T-helper 2 cell treated with Interferon-gamma antibody and Interleukin-4, amounts not matched to agents 5 μg/mL and 100 μg/mL, for 36 hours (primary cell): ENCODE data around the gene APOL6.
"Not testable (repeated sequence)": the region's sequence is repeated elsewhere in the genome, so short reads cannot be mapped to it uniquely, and the experiment has no call there.

Experiments used
- DNase-seq: peaks from one replicate; pipeline ENCODE4 v3.0.0; 2021; ENCODE audit warnings: low spot score
- H3K27ac Mint-ChIP-seq: one replicate; pipeline ENCODE4 v1.8.0; 2021; ENCODE audit warnings: mild to moderate bottlenecking, mixed read lengths
- H3K27me3 Mint-ChIP-seq: one replicate; pipeline ENCODE4 v1.8.0; 2021; ENCODE audit warnings: low read depth, mixed read lengths
- H3K36me3 Mint-ChIP-seq: one replicate; pipeline ENCODE4 v1.8.0; 2021; ENCODE audit warnings: low read depth, mixed read lengths
- H3K4me1 Mint-ChIP-seq: one replicate; pipeline ENCODE4 v1.8.0; 2021; ENCODE audit warnings: low read depth, mixed read lengths
- H3K4me3 Mint-ChIP-seq: one replicate; pipeline ENCODE4 v1.8.0; 2022; ENCODE audit warnings: mild to moderate bottlenecking, moderate library complexity, mixed read lengths
- H3K9me3 Mint-ChIP-seq: one replicate; pipeline ENCODE4 v1.8.0; 2021; ENCODE audit warnings: mixed read lengths

Gene APOL6

DNA sequence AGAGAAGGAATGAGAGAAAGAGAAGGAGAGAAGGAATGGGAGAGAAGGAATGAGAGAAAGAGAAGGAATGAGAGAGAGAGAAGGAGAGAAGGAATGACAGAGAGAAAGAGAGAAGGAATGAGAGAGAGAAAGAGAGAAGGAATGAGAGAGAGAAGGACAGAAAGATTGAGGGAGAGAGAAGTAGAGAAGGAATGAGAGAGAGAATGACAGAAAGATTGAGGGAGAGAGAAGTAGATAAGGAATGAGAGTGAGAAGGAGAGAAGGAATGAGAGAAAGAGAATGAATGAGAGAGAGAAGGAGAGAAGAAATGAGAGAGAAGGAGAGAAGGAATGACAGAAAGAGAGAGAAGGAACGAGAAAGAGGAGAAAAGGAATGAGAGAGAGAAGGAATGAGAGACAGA is 35.3 kb downstream of the APOL6 start:
- Mint-ChIP-seq H3K27me3 (no peaks in the 10 kb centered on the region), H3K4me1 (peaks cover 2% of the 10 kb centered on the region), H3K4me3 (no peak overlapping the region), H3K27ac (no peak overlapping the region), H3K9me3 (peaks cover 18% of the 10 kb centered on the region), H3K36me3 (no peaks in the 10 kb centered on the region)
- DNase-seq = no peak

DNA sequence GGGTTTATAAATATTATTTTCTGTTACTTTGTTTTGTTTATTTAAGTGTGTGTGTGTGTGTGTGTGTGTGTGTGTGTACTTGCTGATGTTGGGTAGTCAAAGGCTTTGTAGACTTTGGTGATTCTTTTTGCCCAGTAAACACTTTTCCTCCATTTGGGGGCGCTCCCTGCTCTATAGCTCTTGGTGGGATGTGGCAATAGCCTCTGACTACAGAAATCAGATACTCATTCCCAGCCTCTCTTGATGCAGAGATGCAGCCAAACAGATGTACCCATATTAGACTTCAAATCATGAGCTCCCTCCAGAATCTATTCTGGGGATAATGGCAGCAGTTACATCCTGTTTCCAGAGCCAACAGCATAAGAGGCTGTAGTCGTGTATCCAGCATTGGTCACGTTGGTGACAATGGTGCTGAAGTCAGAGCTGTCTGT is 36.0 kb downstream of the APOL6 start:
- Mint-ChIP-seq H3K9me3 (peaks cover 14% of the 10 kb centered on the region), H3K4me1 (peaks cover 2% of the 10 kb centered on the region), H3K36me3 (no peaks in the 10 kb centered on the region), H3K4me3 (no peak overlapping the region), H3K27ac (no peak overlapping the region), H3K27me3 (no peaks in the 10 kb centered on the region)
- no peak for DNase-seq

DNA sequence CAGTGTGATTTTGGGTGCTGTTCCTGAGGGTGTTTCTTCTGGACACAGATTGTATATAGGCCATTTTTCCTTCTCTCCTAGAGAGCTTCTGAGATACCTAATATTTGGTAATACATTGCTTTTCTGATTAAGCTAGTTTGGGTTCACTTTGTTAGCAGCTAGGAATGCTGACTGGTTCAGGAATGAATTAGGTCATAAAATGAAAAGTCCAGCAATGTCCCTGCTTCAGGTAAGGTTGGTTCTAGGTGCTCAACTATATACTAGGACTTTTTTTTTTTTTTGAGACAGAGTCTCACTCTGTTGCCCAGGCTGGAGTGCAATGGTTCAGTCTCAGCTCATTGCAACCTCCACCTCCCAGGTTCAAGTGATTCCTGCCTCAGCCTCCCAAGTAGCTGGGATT is 36.5 kb downstream of the APOL6 start:
- Mint-ChIP-seq H3K27ac (no peak overlapping the region), H3K4me1 (no peaks in the 10 kb centered on the region), H3K9me3 (peaks cover 13% of the 10 kb centered on the region), H3K27me3 (no peaks in the 10 kb centered on the region), H3K4me3 (no peak overlapping the region), H3K36me3 (no peaks in the 10 kb centered on the region)
- DNase-seq = no peak

DNA sequence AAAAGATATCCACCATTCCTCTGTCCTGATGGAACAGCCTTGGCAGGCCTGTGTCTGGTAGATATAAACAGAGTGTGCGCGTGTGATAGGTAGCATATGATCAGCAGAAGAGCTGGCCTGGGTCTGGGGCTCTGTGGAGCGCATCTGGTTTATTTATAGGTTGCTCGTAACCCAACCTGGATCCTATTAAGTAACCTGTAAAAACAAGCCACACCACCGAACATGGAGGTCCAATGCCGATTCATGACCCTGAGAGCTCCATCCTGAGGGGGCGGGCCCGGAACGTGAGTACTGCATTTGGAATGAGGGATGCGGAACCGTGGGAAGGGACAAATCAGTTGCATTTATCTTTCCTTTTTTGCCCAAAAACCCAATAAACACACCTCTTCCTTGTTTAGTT is 37.5 kb downstream of the APOL6 start:
- no peak for DNase-seq
- Mint-ChIP-seq H3K4me1 (no peaks in the 10 kb centered on the region), H3K27me3 (no peaks in the 10 kb centered on the region), H3K27ac (no peak overlapping the region), H3K4me3 (no peak overlapping the region), H3K9me3 (peaks cover 12% of the 10 kb centered on the region), H3K36me3 (no peaks in the 10 kb centered on the region)

DNA sequence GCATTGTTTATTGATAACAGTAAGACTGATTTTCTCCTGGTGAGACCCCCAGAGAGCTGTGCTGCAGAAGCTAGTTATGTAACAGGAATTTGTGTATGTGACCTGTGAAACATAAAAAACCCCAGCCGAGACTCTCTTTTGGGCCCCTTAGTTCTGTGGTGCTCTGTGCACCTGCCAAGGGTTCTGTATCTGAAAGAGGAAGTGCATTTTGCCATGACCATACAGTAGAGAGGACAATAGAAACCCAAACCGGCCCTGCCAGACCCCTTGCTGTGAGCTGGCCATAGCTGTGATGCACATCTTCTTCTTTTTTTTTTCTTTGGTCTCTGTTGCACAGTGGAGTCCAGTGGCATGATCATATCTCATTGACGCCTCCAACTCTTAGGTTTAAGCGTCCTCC is 38.1 kb downstream of the APOL6 start:
- Mint-ChIP-seq H3K9me3 (peaks cover 8% of the 10 kb centered on the region), H3K4me3 (no peak overlapping the region), H3K36me3 (no peaks in the 10 kb centered on the region), H3K27me3 (no peaks in the 10 kb centered on the region), H3K4me1 (no peaks in the 10 kb centered on the region), H3K27ac (no peak overlapping the region)
- no peak for DNase-seq

GRCh38 chr22:35687461-35687860 is 39.2 kb downstream of the APOL6 start:
- H3K36me3 Mint-ChIP-seq = no peaks in the 10 kb centered on the region
- H3K27ac Mint-ChIP-seq = no peak overlapping the region
- no peaks in the 10 kb centered on the region for H3K27me3 Mint-ChIP-seq
- H3K9me3 Mint-ChIP-seq = no peaks in the 10 kb centered on the region
- H3K4me1 Mint-ChIP-seq = no peaks in the 10 kb centered on the region
- H3K4me3 Mint-ChIP-seq = no peak overlapping the region
- no peak for DNase-seq

GRCh38 chr22:35688913-35689675 is 40.8 kb downstream of the APOL6 start:
- H3K27me3 Mint-ChIP-seq = no peaks in the 10 kb centered on the region
- H3K9me3 Mint-ChIP-seq = no peaks in the 10 kb centered on the region
- H3K36me3 Mint-ChIP-seq = no peaks in the 10 kb centered on the region
- no peaks in the 10 kb centered on the region for H3K4me1 Mint-ChIP-seq
- DNase-seq = no peak
- no peak overlapping the region for H3K27ac Mint-ChIP-seq
- no peak overlapping the region for H3K4me3 Mint-ChIP-seq

- H3K36me3 Mint-ChIP-seq = no peaks in the 10 kb centered on the region
- no peaks in the 10 kb centered on the region for H3K9me3 Mint-ChIP-seq
- no peak overlapping the region for H3K27ac Mint-ChIP-seq
- no peaks in the 10 kb centered on the region for H3K4me1 Mint-ChIP-seq
- no peak overlapping the region for H3K4me3 Mint-ChIP-seq
- no peaks in the 10 kb centered on the region for H3K27me3 Mint-ChIP-seq
- DNase-seq = no peak
Measured at GRCh38 chr22:35690001-35690400, 41.8 kb downstream of the APOL6 start.

DNA sequence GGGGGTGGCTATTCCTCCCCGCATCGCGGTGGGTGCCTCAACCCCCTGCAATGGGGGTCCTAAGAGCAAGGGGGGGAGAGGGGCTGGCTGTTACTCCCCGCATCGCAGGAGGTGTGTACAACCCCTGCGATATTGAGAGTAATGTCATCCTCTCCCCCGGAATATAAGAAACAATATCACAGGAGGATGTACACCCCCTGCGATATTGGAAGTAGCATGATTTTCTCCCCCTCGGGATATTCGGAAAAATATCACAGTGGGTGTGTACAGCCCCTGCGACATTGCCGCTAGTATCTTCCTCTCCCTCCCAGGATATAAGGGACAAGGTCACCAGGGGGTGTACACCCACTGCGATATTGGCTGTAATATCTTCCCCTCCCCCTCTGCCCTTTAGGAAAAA is 47.0 kb downstream of the APOL6 start:
- Mint-ChIP-seq H3K27me3 (no peaks in the 10 kb centered on the region), H3K4me1 (no peaks in the 10 kb centered on the region), H3K4me3 (no peak overlapping the region), H3K9me3 (no peaks in the 10 kb centered on the region), H3K27ac (no peak overlapping the region), H3K36me3 (no peaks in the 10 kb centered on the region)
- DNase-seq = no peak

- H3K4me1 Mint-ChIP-seq = no peaks in the 10 kb centered on the region
- no peak overlapping the region for H3K27ac Mint-ChIP-seq
- DNase-seq = peak; percentile 58
- no peaks in the 10 kb centered on the region for H3K27me3 Mint-ChIP-seq
- H3K36me3 Mint-ChIP-seq = no peaks in the 10 kb centered on the region
- H3K4me3 Mint-ChIP-seq = no peak overlapping the region
- H3K9me3 Mint-ChIP-seq = no peaks in the 10 kb centered on the region
Measured at GRCh38 chr22:35697142-35697541, 48.9 kb downstream of the APOL6 start.

- H3K27me3 Mint-ChIP-seq, H3K36me3 Mint-ChIP-seq, DNase-seq, H3K4me3 Mint-ChIP-seq, H3K9me3 Mint-ChIP-seq, H3K4me1 Mint-ChIP-seq, H3K27ac Mint-ChIP-seq: not testable (repeated sequence)
Measured at GRCh38 chr22:35699852-35700251, 51.6 kb downstream of the APOL6 start.

DNA sequence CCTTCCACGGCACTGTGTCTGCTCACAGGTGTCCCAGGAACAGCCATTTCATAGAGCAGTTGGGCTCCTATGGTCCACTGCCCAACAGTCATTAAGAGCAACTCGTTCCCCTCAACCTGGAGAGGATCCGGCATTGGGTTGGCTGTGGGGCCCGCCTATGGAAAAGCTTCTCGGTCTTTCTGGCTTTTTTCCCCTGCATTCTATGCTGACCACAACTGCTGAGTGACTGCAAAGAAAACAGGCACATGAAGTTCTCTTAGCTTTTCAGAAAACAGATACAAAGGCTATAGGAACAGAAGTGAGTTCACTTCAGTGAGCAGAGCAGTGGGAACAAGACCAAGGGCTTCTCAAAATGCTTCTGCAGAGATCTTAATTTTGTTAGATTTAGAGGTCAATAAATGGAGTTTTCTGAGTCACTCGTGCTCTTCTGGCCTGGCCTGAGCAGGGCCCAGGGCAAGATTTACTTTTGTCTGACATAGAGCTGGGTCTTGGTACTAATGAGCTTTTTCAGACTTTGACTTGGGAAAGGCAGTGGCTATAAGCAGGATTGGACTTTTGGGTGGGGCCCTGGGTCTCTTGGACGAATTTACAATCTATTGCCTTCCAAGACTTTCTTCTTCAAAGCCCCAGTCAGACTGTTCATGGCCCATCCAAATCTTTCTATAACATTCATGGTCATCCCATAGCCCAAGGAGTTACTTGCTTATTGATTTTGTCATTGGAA is 55.8 kb downstream of the APOL6 start:
- H3K36me3 Mint-ChIP-seq = no peaks in the 10 kb centered on the region
- H3K9me3 Mint-ChIP-seq = no peaks in the 10 kb centered on the region
- H3K4me3 Mint-ChIP-seq = no peak overlapping the region
- no peaks in the 10 kb centered on the region for H3K27me3 Mint-ChIP-seq
- no peaks in the 10 kb centered on the region for H3K4me1 Mint-ChIP-seq
- H3K27ac Mint-ChIP-seq = no peak overlapping the region
- DNase-seq = no peak

GRCh38 chr22:35705141-35705540 is 56.9 kb downstream of the APOL6 start:
- DNase-seq = no peak
- Mint-ChIP-seq H3K4me3 (no peak overlapping the region), H3K36me3 (no peaks in the 10 kb centered on the region), H3K27me3 (no peaks in the 10 kb centered on the region), H3K4me1 (no peaks in the 10 kb centered on the region), H3K9me3 (no peaks in the 10 kb centered on the region), H3K27ac (no peak overlapping the region)

DNA sequence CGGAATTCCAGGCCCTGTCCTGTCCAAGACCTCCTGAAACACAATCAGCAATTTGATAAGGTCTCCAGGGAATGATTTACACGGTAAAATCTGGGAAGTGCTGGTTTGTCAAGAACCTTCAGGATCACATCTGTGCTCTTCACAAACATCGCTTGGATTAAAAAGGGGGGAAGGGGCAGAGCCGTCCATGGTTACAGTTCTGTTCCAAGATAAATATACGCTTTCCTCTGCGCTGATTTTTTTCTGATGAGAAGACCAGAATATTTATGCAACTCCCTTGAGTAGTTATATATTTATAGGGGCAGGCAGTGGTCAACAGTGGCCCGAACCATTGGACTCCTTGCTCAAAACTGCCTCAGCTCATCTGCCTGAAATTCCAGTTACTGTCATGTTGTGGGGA is 60.2 kb downstream of the APOL6 start:
- DNase-seq = no peak
- Mint-ChIP-seq H3K36me3 (no peaks in the 10 kb centered on the region), H3K4me3 (no peak overlapping the region), H3K4me1 (no peaks in the 10 kb centered on the region), H3K27me3 (no peaks in the 10 kb centered on the region), H3K27ac (no peak overlapping the region), H3K9me3 (peaks cover 7% of the 10 kb centered on the region)

DNA sequence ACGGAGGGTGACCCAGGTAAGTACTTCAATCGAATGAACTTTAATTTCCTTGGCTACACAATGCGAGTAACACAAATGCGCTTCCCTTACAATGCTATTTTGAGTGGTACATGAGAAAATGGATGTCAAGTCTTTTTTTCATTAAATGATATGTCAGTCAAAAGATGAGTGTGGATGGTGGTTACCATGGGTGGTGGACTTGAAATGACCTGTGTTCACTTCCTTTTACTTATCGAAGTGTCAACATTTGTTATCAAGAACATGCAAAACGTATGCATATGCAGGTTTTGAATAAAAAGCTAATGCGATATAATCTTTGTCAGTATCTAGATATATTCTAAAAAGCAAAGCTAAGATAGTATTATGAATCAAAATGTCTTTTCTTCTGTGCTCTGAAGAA is 60.7 kb downstream of the APOL6 start:
- H3K9me3 Mint-ChIP-seq = peaks cover 7% of the 10 kb centered on the region
- no peak overlapping the region for H3K27ac Mint-ChIP-seq
- H3K4me3 Mint-ChIP-seq = no peak overlapping the region
- no peaks in the 10 kb centered on the region for H3K27me3 Mint-ChIP-seq
- DNase-seq = no peak
- no peaks in the 10 kb centered on the region for H3K4me1 Mint-ChIP-seq
- H3K36me3 Mint-ChIP-seq = no peaks in the 10 kb centered on the region
